NCI-H2081 treated with DMSO at 0.1 percent for 48 hours (cell line): ENCODE data around the gene CROCC.
"Not testable (repeated sequence)": the region's sequence is repeated elsewhere in the genome, so short reads cannot be mapped to it uniquely, and the experiment has no call there.

Experiments used
- DNase-seq: peaks from one replicate; lab custom pipeline; 2025; lab: John Stamatoyannopoulos, UW

CROCC gene

DNA sequence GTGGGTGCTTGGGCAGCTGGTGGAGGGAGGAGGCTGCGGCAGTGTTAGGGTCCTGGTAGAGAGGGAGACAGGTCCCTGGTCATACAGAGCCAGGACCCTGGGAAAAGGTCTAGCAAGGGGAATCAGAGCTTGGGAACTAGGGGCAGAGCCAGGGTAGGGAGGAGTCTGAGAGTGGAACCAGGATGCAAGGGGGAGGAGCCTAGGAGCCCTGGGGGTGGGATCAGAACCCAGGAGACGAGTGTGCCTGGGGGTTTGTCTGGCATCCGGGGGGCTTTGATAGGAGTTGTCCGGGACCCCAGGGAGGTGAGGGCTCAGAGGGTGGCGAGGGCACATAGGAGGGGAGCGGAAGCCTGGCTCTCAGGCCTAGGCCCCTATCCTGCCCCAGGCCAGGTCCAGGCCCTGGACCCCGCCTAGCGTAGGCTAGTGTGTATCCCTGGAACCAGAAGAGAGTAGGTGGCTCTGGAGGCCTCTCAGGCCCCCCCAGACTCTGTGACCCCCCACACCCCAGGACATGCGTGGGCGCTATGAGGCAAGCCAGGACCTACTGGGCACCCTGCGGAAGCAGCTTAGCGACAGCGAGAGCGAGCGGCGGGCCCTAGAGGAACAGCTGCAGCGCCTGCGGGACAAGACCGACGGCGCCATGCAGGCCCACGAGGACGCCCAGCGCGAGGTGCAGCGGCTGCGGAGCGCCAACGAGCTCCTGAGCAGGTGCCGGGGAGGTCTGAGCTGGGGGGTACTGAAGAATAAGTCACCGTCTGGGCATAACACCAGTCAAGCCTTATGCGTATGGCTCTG is 17.9 kb downstream of the CROCC start:
- not testable (repeated sequence) for DNase-seq

DNA sequence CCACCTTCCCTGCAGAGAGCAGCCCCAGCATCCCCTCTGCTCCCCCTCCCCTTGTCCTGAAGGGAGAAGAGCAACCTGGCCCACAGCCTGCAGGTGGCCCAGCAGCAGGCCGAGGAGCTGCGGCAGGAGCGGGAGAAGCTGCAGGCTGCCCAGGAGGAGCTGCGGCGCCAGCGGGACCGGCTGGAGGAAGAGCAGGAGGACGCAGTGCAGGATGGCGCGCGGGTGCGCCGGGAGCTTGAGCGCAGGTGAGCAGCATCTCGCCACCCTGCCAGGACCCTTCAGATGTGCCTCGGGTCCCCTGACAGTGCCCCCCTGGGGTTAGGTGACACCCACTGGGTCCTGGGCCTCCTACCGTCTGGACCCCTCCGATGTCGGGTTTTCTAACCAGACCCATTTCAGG is 22.3 kb downstream of the CROCC start:
- DNase-seq: no peak

DNA sequence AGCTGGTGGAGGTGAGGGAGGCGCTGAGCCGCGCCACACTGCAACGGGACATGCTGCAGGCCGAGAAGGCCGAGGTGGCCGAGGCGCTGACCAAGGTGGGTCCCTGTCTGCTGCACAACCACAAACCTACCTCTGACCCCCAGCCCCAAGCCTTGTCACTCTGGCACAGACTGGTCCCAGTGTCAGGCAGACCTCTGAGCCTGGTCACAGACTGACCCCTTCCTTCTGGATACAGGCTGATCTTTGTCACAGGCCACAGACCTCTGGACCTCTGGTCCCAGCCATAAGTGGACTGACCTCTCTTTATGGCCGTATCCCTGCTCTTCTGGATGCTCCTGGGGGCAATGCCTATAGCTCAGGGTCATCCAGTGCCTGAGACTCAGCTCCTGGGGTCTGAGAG is 23.8 kb downstream of the CROCC start:
- DNase-seq: not testable (repeated sequence)

DNA sequence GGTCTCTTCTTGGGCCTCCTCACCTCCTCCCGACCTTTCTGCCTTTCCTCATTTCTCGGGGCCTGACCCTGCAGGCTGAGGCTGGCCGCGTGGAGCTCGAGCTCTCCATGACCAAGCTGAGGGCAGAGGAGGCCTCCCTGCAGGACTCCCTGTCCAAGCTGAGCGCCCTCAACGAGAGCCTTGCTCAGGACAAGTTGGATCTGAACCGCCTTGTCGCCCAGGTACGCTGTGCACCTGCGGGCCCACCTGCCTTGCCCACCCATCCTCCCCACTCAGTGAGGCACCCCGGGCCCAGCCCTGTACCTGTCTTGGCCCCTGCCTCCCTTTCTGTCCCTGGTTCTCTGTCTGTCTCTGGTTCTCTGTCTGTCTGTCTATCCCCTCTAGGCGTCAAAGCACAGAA is 24.5 kb downstream of the CROCC start:
- DNase-seq: not testable (repeated sequence)

DNA sequence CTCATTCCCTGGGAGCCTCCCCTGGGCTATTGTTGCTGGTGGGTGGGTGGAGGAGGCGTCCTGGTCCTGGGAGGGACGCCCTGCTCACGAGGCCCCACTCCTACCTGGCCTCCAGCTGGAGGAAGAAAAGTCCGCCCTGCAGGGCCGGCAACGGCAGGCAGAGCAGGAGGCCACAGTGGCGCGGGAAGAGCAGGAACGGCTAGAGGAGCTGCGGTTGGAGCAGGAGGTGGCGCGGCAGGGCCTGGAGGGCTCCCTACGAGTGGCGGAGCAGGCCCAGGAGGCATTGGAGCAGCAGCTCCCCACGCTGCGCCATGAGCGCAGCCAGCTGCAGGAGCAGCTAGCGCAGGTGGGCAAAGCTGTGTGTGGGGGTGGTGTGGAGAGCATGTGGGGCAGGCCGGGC is 24.9 kb downstream of the CROCC start:
- DNase-seq: no peak

DNA sequence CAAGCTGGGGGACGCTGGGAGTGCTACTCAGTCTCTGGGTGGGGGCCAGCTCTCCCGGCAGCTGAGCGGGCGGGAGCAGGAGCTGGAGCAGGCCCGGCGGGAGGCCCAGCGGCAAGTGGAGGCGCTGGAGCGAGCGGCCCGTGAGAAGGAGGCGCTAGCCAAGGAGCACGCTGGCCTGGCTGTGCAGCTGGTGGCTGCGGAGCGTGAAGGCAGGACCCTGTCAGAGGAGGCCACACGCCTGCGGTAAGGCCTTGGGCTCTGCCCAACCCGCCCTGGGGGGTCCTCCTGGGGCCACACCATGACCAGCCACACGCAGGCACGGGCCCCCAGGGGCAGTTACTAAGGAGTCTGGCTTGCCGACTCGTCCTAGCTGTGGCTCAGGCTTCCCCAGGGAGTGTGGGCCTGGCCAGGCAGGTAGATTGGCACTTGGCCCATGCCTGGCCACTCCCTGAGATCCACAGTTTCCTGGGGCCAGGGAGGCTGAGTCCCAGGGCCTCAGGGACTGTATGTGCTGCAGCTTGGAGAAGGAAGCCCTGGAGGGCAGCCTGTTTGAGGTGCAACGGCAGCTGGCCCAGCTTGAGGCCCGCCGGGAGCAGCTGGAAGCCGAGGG is 26.7 kb downstream of the CROCC start:
- not testable (repeated sequence) for DNase-seq

DNA sequence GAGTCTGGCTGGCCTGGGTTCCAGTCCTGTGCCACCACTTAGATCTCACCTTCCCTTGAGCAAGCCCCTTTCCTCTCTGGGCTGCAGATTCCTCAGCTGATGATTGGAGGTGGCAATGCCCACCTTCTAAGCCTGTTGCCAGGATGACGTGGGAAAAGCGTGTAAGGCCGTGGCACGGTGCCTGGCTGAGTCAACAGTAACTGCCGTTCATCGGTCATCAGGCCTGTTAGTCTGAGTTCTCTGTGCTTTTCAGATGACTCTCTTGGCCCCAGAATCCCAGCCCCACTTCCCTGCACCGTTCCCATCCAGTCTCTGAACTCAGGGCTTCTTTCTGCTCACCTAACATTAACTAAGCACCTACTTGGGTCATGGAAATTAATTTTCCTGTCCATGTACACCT is 27.3 kb downstream of the CROCC start:
- not testable (repeated sequence) for DNase-seq

DNA sequence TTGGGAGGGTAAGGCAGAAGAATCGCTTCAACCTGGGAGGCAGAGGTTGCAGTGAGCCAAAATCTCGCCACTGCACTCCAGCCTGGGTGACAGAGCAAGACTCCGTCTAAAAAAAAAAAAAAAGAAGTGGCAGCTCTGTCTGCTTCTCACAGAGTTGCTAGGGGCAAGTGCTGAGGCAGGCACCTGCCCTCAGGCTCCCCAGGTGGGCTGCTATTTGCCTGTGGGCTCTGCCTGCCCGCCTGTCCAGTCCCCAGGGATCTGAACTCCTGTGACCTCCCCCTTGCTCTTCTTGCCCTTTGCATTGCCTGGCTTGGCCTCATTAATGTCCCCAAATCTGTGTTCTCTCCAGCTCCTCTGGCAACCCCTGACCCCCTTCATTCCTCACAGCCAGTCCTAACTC is 30.6 kb downstream of the CROCC start:
- DNase-seq: not testable (repeated sequence)

DNA sequence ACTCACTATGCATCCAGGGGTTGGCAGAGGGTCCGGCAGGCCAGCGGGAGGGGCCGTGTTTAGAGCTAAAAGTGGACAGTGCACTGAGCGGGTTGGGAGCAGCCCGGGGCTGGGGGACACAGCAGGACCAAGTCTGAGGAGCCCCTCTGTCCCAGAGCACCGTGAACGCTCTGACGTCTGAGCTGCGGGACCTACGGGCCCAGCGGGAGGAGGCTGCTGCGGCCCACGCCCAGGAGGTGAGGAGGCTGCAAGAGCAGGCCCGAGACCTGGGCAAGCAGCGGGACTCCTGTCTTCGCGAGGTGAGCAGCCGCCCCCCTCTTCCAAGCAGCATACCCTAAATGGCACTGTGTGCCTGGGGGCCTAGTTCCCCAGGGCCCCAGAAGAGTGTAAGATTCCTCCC is 32.8 kb downstream of the CROCC start:
- no peak for DNase-seq

DNA sequence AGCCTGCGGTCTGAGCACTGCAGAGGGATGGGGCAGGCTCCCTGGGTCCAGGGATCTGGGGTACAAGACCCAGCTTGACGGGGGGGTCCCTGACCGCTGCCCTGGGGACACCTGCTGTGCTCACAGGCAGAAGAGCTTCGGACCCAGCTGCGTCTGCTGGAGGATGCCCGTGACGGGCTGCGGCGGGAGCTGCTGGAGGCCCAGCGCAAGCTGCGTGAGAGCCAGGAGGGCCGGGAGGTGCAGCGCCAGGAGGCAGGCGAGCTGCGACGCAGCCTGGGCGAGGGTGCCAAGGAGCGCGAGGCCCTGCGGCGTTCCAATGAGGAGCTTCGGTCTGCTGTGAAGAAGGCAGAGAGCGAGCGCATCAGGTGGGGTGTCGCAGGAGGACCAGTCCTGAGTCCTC is 33.5 kb downstream of the CROCC start:
- no peak for DNase-seq

DNA sequence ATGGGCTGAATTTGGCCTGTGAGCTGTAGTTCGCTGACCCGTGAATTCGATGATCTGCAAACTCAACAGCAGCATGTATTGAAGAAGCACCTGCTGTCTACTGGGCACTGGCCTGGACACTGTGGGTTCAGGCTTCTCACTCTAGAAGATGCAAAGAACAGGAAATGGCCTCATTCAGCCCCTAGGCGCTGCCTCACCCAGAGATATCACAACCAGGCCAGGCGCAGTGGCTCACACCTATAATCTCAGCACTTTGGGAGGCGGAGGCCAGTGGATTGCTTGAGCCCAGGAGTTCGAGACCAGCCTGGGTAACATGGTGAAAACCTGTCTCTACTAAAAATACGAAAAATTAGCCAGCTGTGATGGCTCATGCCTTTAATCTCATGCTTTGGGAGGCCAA is 35.0 kb downstream of the CROCC start:
- DNase-seq: no peak

DNA sequence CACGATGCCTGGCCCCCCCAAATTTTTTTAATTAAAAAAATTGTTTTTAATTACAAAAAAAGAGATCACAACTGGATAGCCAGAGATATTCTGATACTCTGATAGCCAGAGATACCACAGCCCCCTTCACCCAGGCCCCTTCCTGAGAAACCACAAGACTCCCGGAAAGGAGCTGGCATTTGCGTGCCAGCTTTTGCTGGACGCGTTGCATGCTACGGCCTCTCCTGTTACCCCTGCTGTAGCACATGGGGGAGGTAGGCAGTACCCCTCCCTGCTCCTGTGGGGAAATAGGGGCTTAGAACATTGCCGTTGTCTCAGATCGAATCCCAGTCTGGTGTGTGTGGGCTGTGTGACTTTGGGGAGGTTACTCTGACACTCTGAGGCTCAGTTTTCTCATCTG is 36.0 kb downstream of the CROCC start:
- DNase-seq: no peak

DNA sequence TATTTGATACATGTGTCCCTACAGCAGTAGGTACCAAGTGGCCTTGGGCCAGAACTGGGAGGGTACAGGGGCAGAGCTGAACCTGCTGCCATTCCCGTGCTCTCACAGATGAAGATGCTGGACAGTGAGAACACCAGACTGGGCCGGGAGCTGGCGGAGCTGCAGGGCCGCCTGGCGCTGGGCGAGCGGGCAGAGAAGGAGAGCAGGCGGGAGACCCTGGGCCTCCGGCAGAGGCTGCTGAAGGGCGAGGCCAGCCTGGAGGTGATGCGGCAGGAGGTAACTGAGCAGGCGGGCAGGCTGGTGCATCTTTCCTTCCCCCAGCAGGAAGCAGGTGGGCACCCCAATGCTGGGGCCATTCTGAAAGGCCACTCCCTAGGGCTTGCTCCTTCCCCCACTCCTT is 36.7 kb downstream of the CROCC start:
- no peak for DNase-seq

DNA sequence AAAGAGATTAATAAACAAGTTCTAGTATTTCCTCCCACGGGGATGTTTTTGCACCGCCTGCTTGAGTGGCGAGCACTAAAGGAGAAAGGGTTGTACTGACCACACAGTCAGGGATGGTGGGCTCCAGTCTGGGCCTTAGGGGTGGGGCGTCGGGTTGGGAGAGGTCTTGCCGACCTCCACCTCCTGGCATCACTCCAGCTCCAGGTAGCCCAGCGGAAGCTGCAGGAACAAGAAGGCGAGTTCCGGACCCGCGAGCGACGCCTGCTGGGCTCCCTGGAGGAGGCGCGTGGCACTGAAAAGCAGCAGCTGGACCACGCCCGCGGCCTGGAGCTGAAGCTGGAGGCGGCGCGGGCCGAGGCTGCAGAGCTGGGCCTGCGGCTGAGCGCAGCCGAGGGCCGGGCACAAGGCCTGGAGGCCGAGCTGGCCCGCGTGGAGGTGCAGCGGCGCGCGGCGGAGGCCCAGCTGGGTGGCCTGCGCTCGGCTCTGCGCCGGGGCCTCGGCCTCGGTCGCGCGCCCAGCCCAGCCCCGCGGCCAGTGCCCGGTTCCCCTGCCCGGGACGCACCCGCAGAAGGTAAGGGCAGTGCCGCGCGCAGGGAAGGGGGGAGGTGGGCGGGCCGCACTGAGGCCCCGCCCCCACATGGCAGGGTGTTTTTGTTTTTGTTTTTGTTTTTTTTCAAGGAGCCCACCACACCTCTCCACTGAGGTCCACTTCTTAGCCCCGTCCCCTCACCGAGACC is 39.0 kb downstream of the CROCC start:
- DNase-seq: no peak

DNA sequence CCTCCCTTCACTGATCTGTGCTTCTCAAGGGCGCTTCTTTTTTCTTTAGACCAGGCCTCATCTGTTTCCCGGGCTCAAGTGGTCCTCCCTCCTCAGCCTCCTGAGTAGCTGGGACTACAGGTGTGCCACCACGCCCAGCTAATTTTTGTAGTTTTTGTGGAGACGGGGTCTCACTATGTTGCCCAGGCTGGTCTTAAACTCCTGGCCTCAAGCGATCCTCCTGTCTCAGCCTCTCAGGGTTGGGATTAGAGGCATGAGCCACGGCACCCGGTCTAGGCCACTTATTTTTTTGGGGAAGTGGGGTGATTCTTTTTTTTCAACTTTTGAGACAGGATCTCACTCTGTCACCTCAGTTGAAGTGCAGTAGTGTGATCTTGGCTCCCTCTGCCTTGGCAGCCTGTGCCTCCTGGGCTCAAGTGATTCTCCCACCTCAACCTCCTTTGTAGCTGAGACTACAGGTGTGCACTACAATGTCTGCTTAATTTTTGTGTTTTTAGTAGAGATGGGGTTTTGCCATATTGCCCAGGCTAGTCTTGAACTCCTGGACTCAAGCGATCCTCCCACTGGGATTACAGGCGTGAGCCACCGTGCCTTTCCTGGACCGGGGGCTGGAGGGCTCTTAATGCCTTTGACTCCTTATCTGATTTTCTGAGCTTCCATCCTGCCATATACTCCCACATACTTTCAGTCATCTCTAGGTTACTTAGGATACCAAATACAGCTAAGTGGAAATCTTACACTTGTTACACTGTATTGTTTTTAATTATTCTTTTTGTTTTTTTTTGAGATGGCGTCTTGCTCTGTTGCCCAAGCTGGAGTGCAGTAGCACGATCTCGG is 39.8 kb downstream of the CROCC start:
- DNase-seq: no peak

DNA sequence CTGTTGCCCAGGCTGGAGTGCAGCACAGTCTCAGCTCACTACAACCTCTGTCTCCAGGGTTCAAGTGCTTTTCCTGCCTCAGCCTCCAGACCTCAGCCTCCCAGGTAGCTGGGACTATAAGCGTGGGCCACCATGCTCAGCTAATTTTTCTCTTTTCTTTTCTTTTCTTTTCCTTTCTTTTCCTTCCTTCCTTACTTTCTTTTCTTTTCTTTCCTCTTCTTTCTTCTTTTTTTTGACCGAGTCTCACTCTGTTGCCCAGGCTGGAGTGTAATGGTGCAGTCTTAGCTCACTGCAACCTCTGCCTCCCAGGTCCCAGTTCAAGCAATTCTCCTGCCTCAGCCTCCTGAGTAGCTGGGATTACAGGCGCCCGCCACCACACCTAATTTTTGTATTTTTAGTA is 42.4 kb downstream of the CROCC start:
- not testable (repeated sequence) for DNase-seq

DNA sequence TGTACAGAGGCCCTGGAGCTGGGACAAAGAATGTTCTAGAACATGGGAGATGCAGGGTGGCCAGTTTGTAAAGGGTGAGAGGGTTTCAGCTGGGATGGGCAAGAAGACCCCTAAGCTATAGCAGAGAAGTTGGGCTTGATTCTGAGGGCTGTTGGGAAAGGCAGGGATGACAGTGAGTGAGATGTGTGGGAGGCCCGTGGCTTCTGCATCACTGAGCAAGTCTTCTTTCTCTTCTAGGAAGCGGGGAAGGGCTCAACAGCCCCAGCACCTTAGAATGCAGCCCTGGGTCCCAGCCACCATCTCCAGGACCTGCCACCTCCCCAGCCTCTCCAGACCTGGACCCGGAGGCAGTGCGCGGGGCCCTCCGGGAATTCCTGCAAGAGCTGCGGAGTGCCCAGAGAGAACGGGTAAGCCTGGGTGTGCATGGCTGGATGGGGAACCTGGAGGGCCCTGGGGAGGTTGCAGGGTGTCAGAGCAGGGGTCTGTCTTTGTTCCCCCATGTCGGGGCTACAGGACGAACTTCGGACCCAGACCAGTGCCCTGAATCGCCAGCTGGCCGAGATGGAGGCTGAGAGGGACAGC is 43.8 kb downstream of the CROCC start:
- DNase-seq: no peak

DNA sequence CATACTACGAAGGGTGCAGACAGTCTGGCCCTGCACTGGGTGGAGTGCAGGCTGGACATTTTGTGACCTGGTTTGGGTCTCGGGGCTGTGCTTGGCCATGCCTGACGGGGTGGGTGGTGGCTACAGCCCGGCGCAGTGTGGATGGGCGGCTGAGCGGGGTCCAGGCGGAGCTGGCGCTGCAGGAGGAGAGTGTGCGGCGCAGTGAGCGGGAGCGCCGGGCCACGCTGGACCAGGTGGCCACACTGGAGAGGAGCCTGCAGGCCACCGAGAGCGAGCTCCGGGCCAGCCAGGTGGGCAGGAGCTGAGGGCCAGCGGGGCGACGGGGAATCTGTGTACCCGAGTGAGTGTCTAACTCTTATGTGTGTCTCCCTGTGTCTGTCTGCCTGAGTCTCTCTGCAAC is 44.6 kb downstream of the CROCC start:
- DNase-seq: no peak

DNA sequence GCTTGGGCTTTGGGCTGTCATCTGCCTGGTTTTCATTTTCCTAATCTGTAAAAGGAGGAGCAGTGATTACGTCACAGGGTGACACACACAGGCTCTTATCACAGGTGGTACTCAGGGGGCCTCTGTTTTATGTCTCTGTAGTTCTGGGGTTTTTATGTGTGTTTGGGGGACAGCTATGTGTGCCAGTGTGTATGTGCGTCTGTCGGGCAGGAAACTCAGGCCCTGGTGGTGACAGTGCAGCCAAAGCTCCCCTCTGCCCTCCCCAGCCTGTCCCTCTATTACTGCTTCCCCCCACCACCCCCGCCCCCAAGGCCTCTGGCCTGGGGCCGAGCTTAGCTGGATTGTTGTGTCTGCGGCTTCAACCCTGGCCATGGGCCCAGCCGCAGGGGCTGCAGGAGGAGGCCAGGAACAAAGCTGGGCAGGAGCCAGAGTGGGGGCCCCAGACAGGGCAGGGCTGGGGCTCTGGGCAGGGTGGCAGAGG is 45.4 kb downstream of the CROCC start:
- DNase-seq: no peak

DNA sequence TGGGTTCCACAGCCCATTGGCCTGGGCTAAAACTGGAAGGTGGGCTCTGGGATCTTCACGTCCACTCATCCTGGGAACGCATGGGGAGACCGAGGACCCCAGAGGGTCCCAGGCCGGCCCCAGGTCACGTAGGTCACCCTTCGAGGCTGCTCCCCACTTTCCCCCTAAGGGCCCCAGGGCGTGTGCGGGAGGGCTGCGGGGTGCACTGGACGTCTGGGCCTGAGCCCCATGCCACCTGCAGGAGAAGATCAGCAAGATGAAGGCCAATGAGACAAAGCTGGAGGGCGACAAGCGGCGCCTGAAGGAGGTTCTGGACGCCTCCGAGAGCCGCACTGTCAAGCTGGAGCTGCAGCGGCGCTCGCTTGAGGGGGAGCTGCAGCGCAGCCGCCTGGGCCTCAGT is 46.2 kb downstream of the CROCC start:
- no peak for DNase-seq

DNA sequence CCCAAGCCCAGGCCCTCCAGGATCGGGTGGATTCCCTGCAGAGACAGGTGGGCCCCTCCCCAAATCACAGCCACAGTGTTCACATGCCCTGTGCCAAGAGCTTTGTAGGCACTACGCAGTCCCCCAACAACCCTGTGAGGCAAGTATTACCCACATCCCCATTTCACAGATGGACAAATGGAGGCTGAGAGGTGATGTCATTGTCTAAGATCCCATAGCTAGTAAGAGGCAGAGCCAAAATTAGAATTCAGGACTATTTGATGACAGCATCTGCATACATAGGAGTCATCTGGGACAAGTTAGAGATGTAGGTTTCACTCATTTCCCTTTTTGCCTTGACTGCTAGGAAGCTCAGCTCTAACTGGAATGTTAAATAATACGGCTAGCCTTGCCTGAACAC is 46.6 kb downstream of the CROCC start:
- DNase-seq: no peak
